Fibroblast of lung (primary cell): ENCODE data around the gene GPRC6A. TPM values are rescaled to one million over a fixed set of nuclear protein-coding genes. Genes with fewer than 3 reads are reported as not detected.

Source experiments
- DNase-seq, 2 donors: peaks; one replicate each; pipeline versions ENCODE4 v3.0.0 to v3.0.0-alpha.2; 2010; ENCODE audit warnings: low read depth in 2 of 2
- H2AFZ ChIP-seq: 2 replicates; pipeline ENCODE4 v1.5.1; 2012; ENCODE audit warnings: low read length, control low read depth, inconsistent platforms
- H3K27ac ChIP-seq: 2 replicates; pipeline ENCODE4 v1.5.1; 2011; ENCODE audit warnings: low read length, control low read depth; ENCODE audit not compliant: insufficient read depth
- H3K27me3 ChIP-seq: 2 replicates; pipeline ENCODE4 v1.5.1; 2011; ENCODE audit warnings: mild to moderate bottlenecking, low read length; ENCODE audit not compliant: control insufficient read depth, insufficient read depth
- H3K36me3 ChIP-seq: 2 replicates; pipeline ENCODE4 v1.5.1; 2011; ENCODE audit warnings: low read length; ENCODE audit not compliant: control insufficient read depth, insufficient read depth
- H3K4me1 ChIP-seq: 2 replicates; pipeline ENCODE4 v1.5.1; 2011; ENCODE audit warnings: low read length; ENCODE audit not compliant: control insufficient read depth, insufficient read depth; ENCODE audit errors: extremely low read depth
- H3K4me2 ChIP-seq: 2 replicates; pipeline ENCODE4 v1.5.1; 2011; ENCODE audit warnings: low read length, control low read depth; ENCODE audit not compliant: insufficient read depth; ENCODE audit errors: extremely low read depth
- H3K4me3 ChIP-seq, 4 experiments: fragments of 200-600 bp in 1 of 4; sonication (generic) in 1 of 4; replicated peaks in 1 of 4; 2 replicates each; pipeline ENCODE4 v1.5.1; 2011 to 2016; ENCODE audit warnings: low read length in 4 of 4, low read depth in 3 of 4, mild to moderate bottlenecking in 3 of 4, control low read depth in 2 of 4, inconsistent platforms in 1 of 4, mixed read lengths in 1 of 4; ENCODE audit not compliant: insufficient read depth in 1 of 4; ENCODE audit errors: control extremely low read depth in 1 of 4
- H3K79me2 ChIP-seq: 2 replicates; pipeline ENCODE4 v1.5.1; 2012; ENCODE audit warnings: mild to moderate bottlenecking, low read length, inconsistent platforms; ENCODE audit not compliant: control insufficient read depth, insufficient read depth
- H3K9ac ChIP-seq: 2 replicates; pipeline ENCODE4 v1.5.1; 2011; ENCODE audit warnings: mild to moderate bottlenecking, low read length, control low read depth; ENCODE audit not compliant: insufficient read depth
- H3K9me3 ChIP-seq: 2 replicates; pipeline ENCODE4 v1.5.1; 2012; ENCODE audit warnings: low read depth, low read length; ENCODE audit not compliant: control insufficient read depth, insufficient read depth
- H4K20me1 ChIP-seq: 2 replicates; pipeline ENCODE4 v1.5.1; 2011; ENCODE audit warnings: low read length; ENCODE audit not compliant: control insufficient read depth, insufficient read depth; ENCODE audit errors: extremely low read depth
- CTCF ChIP-seq, 2 donors: IDR thresholded peaks in 1 of 2; conservative IDR thresholded peaks in 1 of 2; 1 replicate in 1 of 2; 2 replicates in 1 of 2; pipeline ENCODE4 v1.5.1; 2011 to 2012; ENCODE audit warnings: low read length in 2 of 2, control low read depth in 1 of 2, inconsistent platforms in 1 of 2, low read depth in 1 of 2, mild to moderate bottlenecking in 1 of 2
- EZH2 ChIP-seq: IDR thresholded peaks from 2 replicates; pipeline ENCODE4 v1.5.1; 2012; ENCODE audit warnings: low read length, control low read depth, mild to moderate bottlenecking; ENCODE audit errors: missing control alignments
- polyA plus RNA-seq, 2 donors: library from polyadenylated mRNA; depleted of rRNA in 1 of 2; stranded (reverse) in 1 of 2; unstranded in 1 of 2; fragments of >200 nt; gene quantifications; 2 replicates each; pipeline ENCODE4 v1.2.1, GENCODE V29; 2011 to 2012; ENCODE audit warnings: missing spikeins in 1 of 2
- total RNA-seq: library from RNA; depleted of rRNA; stranded (reverse); fragments of >200 nt; gene quantifications from 2 replicates; pipeline ENCODE4 v1.2.1, GENCODE V29; 2014

Gene GPRC6A
- total and polyA plus RNA-seq, 2 donors (not counting 1 experiment from before 2014, with no cell fraction given) = not detected

GRCh38 chr6:116766506-116767176 is 62.2 kb downstream of the GPRC6A start:
- Histone ChIP-seq H3K4me1 (no peaks in the 10 kb centered on the region), H3K27me3 (no peaks in the 10 kb centered on the region), H3K79me2 (no peaks in the 10 kb centered on the region), H3K36me3 (no peaks in the 10 kb centered on the region), H2AFZ (no peak overlapping the region), H3K27ac (no peak overlapping the region), H3K4me3 (no peak overlapping the region), H3K9ac (no peak overlapping the region), H3K4me2 (no peak overlapping the region), H4K20me1 (no peaks in the 10 kb centered on the region), H3K9me3 (no peaks in the 10 kb centered on the region)
- TF ChIP-seq CTCF (conservative IDR thresholded peaks at IDR 0.05 in 1 of 2, IDR thresholded peaks at IDR 0.05 in 1 of 2; ENCODE audit: low read depth in 1 of 2, low read length in 2 of 2) = no peak
- no peak for TF ChIP-seq EZH2
- no peak for DNase-seq

GRCh38 chr6:116764961-116765841 is 63.7 kb downstream of the GPRC6A start, which contains the start of gene FAM162B:
FAM162B (minus strand) TSS chr6:116765719; CDS start chr6:116765576, 143 bp downstream.
- Histone ChIP-seq H3K27me3 (no peaks in the 10 kb centered on the region), H3K36me3 (no peaks in the 10 kb centered on the region), H3K9ac (peak within 1 kb of the TSS; percentile 80), H3K4me1 (no peaks in the 10 kb centered on the region), H3K9me3 (no peaks in the 10 kb centered on the region), H2AFZ (peak within 1 kb of the TSS; percentile 93), H4K20me1 (no peaks in the 10 kb centered on the region), H3K79me2 (no peaks in the 10 kb centered on the region), H3K4me3 (peak within 1 kb of the TSS; percentile 68 to 74 (median 70)), H3K4me2 (peak within 1 kb of the TSS; percentile 86), H3K27ac (peak within 1 kb of the TSS; percentile 74)
- TF ChIP-seq EZH2 = no peak
- TF ChIP-seq CTCF (conservative IDR thresholded peaks at IDR 0.05 in 1 of 2, IDR thresholded peaks at IDR 0.05 in 1 of 2; ENCODE audit: low read depth in 1 of 2, low read length in 2 of 2) = no peak
- peak; percentile 31 to 56 for DNase-seq

GRCh38 chr6:116764629-116764960 is 64.3 kb downstream of the GPRC6A start:
- TF ChIP-seq EZH2 = no peak
- TF ChIP-seq CTCF (conservative IDR thresholded peaks at IDR 0.05 in 1 of 2, IDR thresholded peaks at IDR 0.05 in 1 of 2; ENCODE audit: low read depth in 1 of 2, low read length in 2 of 2) = no peak
- Histone ChIP-seq H3K4me3 (peak overlapping the region; percentile 68 to 74 (median 70)), H3K79me2 (no peaks in the 10 kb centered on the region), H3K27ac (peak overlapping the region; percentile 74), H2AFZ (peak overlapping the region; percentile 93), H3K9me3 (no peaks in the 10 kb centered on the region), H3K36me3 (peaks cover 2% of the 10 kb centered on the region), H3K27me3 (no peaks in the 10 kb centered on the region), H3K4me1 (no peaks in the 10 kb centered on the region), H4K20me1 (no peaks in the 10 kb centered on the region), H3K4me2 (peak overlapping the region; percentile 86), H3K9ac (peak overlapping the region; percentile 80)
- peak in 1 of 2 donors; percentile 62 for DNase-seq
